Keratinocyte (primary cell): ENCODE results near the gene IFI16. TPM values are rescaled to one million over a fixed set of nuclear protein-coding genes. Genes with fewer than 3 reads are reported as not detected.

Experiments used
- DNase-seq: peaks from one replicate; pipeline ENCODE4 v3.0.0-alpha.2; 2011; ENCODE audit warnings: low read depth, missing footprints, low spot score
- FAIRE-seq: peaks from 2 replicates; lab custom pipeline; 2011; peaks lifted over from hg19 to GRCh38; lab: Jason Lieb, UNC
- H2AFZ ChIP-seq: 2 replicates; pipeline ENCODE4 v1.6.0; 2012; ENCODE audit warnings: low read length, control low read depth, inconsistent platforms; ENCODE audit not compliant: control insufficient read depth
- H3K27ac ChIP-seq: 2 replicates; pipeline ENCODE4 v1.5.1; 2011; ENCODE audit warnings: low read length; ENCODE audit not compliant: control insufficient read depth, insufficient read depth
- H3K27me3 ChIP-seq: 3 replicates; pipeline ENCODE4 v1.6.0; 2011; ENCODE audit warnings: low read length; ENCODE audit not compliant: control insufficient read depth, insufficient read depth; ENCODE audit errors: extremely low read depth
- H3K36me3 ChIP-seq, 2 experiments: 2 replicates in 1 of 2; 3 replicates in 1 of 2; pipeline ENCODE4 v1.5.1; 2011; ENCODE audit warnings: low read length in 2 of 2, mild to moderate bottlenecking in 1 of 2; ENCODE audit not compliant: control insufficient read depth in 2 of 2, insufficient read depth in 2 of 2; ENCODE audit errors: extremely low read depth in 1 of 2
- H3K4me1 ChIP-seq: 3 replicates; pipeline ENCODE4 v1.5.1; 2011; ENCODE audit warnings: low read length; ENCODE audit not compliant: control insufficient read depth, insufficient read depth; ENCODE audit errors: extremely low read depth
- H3K4me2 ChIP-seq: 3 replicates; pipeline ENCODE4 v1.6.0; 2011; ENCODE audit warnings: low read depth, low read length; ENCODE audit not compliant: control insufficient read depth, insufficient read depth; ENCODE audit errors: extremely low read depth
- H3K4me3 ChIP-seq, 3 experiments: fragments of 200-600 bp in 1 of 3; sonication (generic) in 1 of 3; 2 replicates in 2 of 3; 3 replicates in 1 of 3; pipeline ENCODE4 v1.5.1; 2011 to 2016; ENCODE audit warnings: low read length in 3 of 3, mild to moderate bottlenecking in 3 of 3, control low read depth in 2 of 3, inconsistent platforms in 1 of 3, low read depth in 1 of 3, mixed read lengths in 1 of 3, mixed run types in 1 of 3, moderate library complexity in 1 of 3; ENCODE audit not compliant: control insufficient read depth in 2 of 3, insufficient read depth in 2 of 3; ENCODE audit errors: extremely low read depth in 1 of 3
- H3K79me2 ChIP-seq: 2 replicates; pipeline ENCODE4 v1.6.0; 2012; ENCODE audit warnings: low read length; ENCODE audit not compliant: control insufficient read depth, insufficient read depth
- H3K9ac ChIP-seq: 3 replicates; pipeline ENCODE4 v1.6.0; 2011; ENCODE audit warnings: low read length; ENCODE audit not compliant: control insufficient read depth, insufficient read depth; ENCODE audit errors: extremely low read depth
- H3K9me1 ChIP-seq: 3 replicates; pipeline ENCODE4 v1.6.0; 2011; ENCODE audit warnings: low read length; ENCODE audit not compliant: control insufficient read depth, insufficient read depth; ENCODE audit errors: extremely low read depth
- H3K9me3 ChIP-seq: 2 replicates; pipeline ENCODE4 v1.5.1; 2012; ENCODE audit warnings: low read depth, low read length; ENCODE audit not compliant: control insufficient read depth
- H4K20me1 ChIP-seq: 3 replicates; pipeline ENCODE4 v1.6.0; 2011; ENCODE audit warnings: low read length; ENCODE audit not compliant: control insufficient read depth, insufficient read depth; ENCODE audit errors: extremely low read depth
- EZH2 ChIP-seq: IDR thresholded peaks from one replicate; pipeline ENCODE4 v1.6.1; 2012; ENCODE audit warnings: inconsistent platforms, mild to moderate bottlenecking, low read length, moderate library complexity
- dilution Hi-C: fragments of 300-500 bp; cut with MboI; formaldehyde crosslinking; loops from one replicate; pipeline ENCODE4 v1.7.0; 2020; ENCODE audit warnings: low sequenced_read_pairs; ENCODE audit not compliant: extremely low pct_ligation_motif_present
- polyA plus RNA-seq, 5 experiments: library from polyadenylated mRNA; depleted of rRNA in 3 of 5; stranded (reverse) in 3 of 5; stranded (forward) in 1 of 5; unstranded in 1 of 5; fragments of >200 nt; gene quantifications; 1 replicate in 1 of 5; 2 replicates in 3 of 5; 3 replicates in 1 of 5; pipeline versions ENCODE4 v1.2.1 to v1.2.3, GENCODE V29; 2011 to 2012; ENCODE audit warnings: missing spikeins in 2 of 5, low read depth in 1 of 5, low replicate concordance in 1 of 5
- TF ChIP-seq, protein P1 (sequence below), 3 experiments: IDR thresholded peaks in 1 of 3; conservative IDR thresholded peaks in 1 of 3; optimal IDR thresholded peaks in 1 of 3; 2 replicates in 2 of 3; 3 replicates in 1 of 3; pipeline versions ENCODE3 to v1.5.1; 2011; ENCODE audit warnings: low read length in 3 of 3, mild to moderate bottlenecking in 3 of 3, moderate library complexity in 2 of 3, control low read depth in 1 of 3, inconsistent platforms in 1 of 3; ENCODE audit not compliant: insufficient read depth in 2 of 3; ENCODE audit errors: extremely low read depth in 1 of 3

IFI16 gene
- polyA plus RNA-seq, 1 donor (not counting 4 experiments of a cell fraction or from before 2014, with no cell fraction given): 193 TPM

DNA sequence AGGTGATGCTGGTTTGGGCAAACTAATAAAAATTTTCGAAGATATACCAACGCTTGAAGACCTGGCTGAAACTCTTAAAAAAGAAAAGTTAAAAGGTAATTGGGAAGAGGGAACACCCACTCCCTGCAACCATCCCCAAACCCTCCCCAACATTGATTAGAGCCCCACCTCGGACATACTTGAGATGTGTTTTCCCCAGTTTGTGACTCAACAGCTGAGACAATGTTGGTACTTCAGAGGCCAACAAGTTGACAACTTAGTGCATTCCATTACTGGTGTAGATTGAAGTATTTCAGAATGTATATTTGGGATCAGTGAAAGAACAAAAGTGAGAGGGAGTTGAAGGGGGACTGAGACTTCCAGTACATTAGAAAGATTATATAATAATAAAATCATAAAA lies 5.1 kb downstream of the IFI16 start:
- no peaks in the 10 kb centered on the region for H3K9me1 ChIP-seq
- dilution Hi-C loops: no loop called here
- H2AFZ ChIP-seq: no peak overlapping the region
- FAIRE-seq (no peak), DNase-seq (no peak)
- H3K79me2 ChIP-seq: peaks cover 74% of the 10 kb centered on the region
- no peak overlapping the region for H3K9ac ChIP-seq
- no peak overlapping the region for H3K4me3 ChIP-seq
- H3K4me1 ChIP-seq: peaks cover 31% of the 10 kb centered on the region
- peaks cover 10 to 44% of the 10 kb centered on the region in 2 experiments for H3K36me3 ChIP-seq
- peak overlapping the region; percentile 56 for H3K27ac ChIP-seq
- H4K20me1 ChIP-seq: no peaks in the 10 kb centered on the region
- H3K9me3 ChIP-seq: peaks cover 2% of the 10 kb centered on the region
- peak overlapping the region; percentile 31 for H3K4me2 ChIP-seq
- no peaks in the 10 kb centered on the region for H3K27me3 ChIP-seq
- TF ChIP-seq EZH2: no peak

DNA sequence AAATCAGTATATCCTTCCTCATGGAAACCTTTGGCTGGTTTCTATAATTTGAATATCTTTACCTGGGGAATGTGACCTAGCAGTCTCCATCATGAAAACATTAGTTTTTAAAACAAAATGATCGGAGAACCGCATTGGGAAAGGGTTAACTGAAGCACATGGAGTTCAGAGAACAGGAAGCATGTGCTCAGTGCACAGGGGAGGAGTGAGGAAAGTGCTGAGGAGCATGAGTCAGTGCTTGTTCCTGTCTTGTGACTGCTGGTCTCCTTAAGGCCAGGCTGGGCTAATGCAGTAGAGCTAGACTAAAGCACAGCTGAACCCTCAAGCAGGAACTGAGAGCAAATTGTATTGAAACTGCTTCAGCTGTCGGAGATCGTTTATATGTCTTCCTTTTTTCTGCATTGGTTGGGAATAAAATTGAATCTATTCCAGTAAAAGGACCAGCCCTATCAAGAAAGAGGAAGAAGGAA lies 5.8 kb downstream of the IFI16 start:
- peak; percentile 99 for FAIRE-seq
- dilution Hi-C loops: no loop called here
- Histone ChIP-seq H3K27me3 (no peaks in the 10 kb centered on the region), H3K4me2 (peak overlapping the region; percentile 1), H4K20me1 (no peaks in the 10 kb centered on the region), H3K4me3 (no peak overlapping the region), H3K27ac (peak overlapping the region; percentile 56), H3K9me1 (no peaks in the 10 kb centered on the region), H3K36me3 (peaks cover 12 to 49% of the 10 kb centered on the region in 2 experiments), H2AFZ (no peak overlapping the region), H3K79me2 (peaks cover 71% of the 10 kb centered on the region), H3K4me1 (peaks cover 31% of the 10 kb centered on the region), H3K9ac (peak overlapping the region; percentile 0), H3K9me3 (peaks cover 2% of the 10 kb centered on the region)
- DNase-seq: no peak
- TF ChIP-seq, protein P1, sequence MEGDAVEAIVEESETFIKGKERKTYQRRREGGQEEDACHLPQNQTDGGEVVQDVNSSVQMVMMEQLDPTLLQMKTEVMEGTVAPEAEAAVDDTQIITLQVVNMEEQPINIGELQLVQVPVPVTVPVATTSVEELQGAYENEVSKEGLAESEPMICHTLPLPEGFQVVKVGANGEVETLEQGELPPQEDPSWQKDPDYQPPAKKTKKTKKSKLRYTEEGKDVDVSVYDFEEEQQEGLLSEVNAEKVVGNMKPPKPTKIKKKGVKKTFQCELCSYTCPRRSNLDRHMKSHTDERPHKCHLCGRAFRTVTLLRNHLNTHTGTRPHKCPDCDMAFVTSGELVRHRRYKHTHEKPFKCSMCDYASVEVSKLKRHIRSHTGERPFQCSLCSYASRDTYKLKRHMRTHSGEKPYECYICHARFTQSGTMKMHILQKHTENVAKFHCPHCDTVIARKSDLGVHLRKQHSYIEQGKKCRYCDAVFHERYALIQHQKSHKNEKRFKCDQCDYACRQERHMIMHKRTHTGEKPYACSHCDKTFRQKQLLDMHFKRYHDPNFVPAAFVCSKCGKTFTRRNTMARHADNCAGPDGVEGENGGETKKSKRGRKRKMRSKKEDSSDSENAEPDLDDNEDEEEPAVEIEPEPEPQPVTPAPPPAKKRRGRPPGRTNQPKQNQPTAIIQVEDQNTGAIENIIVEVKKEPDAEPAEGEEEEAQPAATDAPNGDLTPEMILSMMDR (optimal IDR thresholded peaks at IDR 0.05 in 1 of 3, IDR thresholded peaks at IDR 0.05 in 1 of 3, conservative IDR thresholded peaks at IDR 0.05 in 1 of 3; ENCODE audit: extremely low read depth in 1 of 3, insufficient read depth in 2 of 3, low read length in 3 of 3): no peak
- no peak for TF ChIP-seq EZH2

DNA sequence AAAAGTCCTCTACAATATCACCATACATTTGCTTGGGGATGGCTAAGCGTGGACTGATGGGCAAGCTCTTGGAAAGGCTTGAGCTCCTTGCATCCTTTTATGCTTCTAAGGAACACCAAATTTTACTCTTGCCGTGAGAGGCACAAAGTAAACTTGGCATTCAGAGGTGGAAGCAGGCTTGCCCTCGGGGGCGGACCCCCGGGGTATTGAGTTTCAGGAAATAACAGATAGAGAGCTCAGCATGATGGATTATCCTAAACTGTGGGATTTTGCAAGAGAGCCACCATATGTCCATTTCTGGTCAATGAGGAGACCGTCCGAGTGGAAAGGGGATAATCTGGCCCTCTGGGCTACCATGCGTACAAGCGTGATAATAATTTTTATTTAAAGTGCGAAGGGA lies 14.0 kb downstream of the IFI16 start:
- dilution Hi-C loops: no loop called here
- DNase-seq: no peak
- H4K20me1 ChIP-seq: no peaks in the 10 kb centered on the region
- no peaks in the 10 kb centered on the region for H3K4me1 ChIP-seq
- H2AFZ ChIP-seq: no peak overlapping the region
- no peak for FAIRE-seq
- no peak overlapping the region for H3K4me2 ChIP-seq
- peaks cover 68% of the 10 kb centered on the region for H3K79me2 ChIP-seq
- peaks cover 5 to 33% of the 10 kb centered on the region in 2 experiments for H3K36me3 ChIP-seq
- H3K27me3 ChIP-seq: no peaks in the 10 kb centered on the region
- H3K27ac ChIP-seq: no peak overlapping the region
- H3K9ac ChIP-seq: no peak overlapping the region
- H3K4me3 ChIP-seq: no peak overlapping the region
- TF ChIP-seq, protein P1 (optimal IDR thresholded peaks at IDR 0.05 in 1 of 3, IDR thresholded peaks at IDR 0.05 in 1 of 3, conservative IDR thresholded peaks at IDR 0.05 in 1 of 3; ENCODE audit: extremely low read depth in 1 of 3, insufficient read depth in 2 of 3, low read length in 3 of 3): no peak
- TF ChIP-seq EZH2: no peak
- H3K9me3 ChIP-seq: no peaks in the 10 kb centered on the region
- H3K9me1 ChIP-seq: no peaks in the 10 kb centered on the region
